ENCODE data around the gene FAM83D. TPM values are rescaled to one million over a fixed set of nuclear protein-coding genes. Genes with fewer than 3 reads are reported as not detected.

Gene FAM83D
- total and polyA plus RNA-seq, 2 of the 8 experiments (the other 6 are each of a cell fraction or from before 2014, with no cell fraction given) = 60.9 to 62.6 TPM

GRCh38 chr20:38882600-38882999 lies 43.6 kb upstream of the FAM83D start (continued):
- no peak for TF ChIP-seq CHD7 (IDR thresholded peaks at IDR 0.05; ENCODE audit: insufficient replicate concordance, low read length)
- TF ChIP-seq GABPA (IDR thresholded peaks at IDR 0.05; ENCODE audit: borderline replicate concordance, insufficient read depth, low read length) = no peak
- no peak for TF ChIP-seq RAD21 (IDR thresholded peaks at IDR 0.05 in 1 of 2, conservative IDR thresholded peaks at IDR 0.05 in 1 of 2; ENCODE audit: low read depth in 2 of 2, low read length in 2 of 2)
- no peak for TF ChIP-seq TAF1 (IDR thresholded peaks at IDR 0.05; ENCODE audit: low read depth, low read length)
- no peak for TF ChIP-seq ASH2L (IDR thresholded peaks at IDR 0.05; ENCODE audit: low read length)
- no peak for TF ChIP-seq USF2 (IDR thresholded peaks at IDR 0.05; ENCODE audit: low read length)
- TF ChIP-seq ZNF274 (IDR thresholded peaks at IDR 0.05; ENCODE audit: borderline replicate concordance, extremely low read depth, low read length) = no peak
